Endothelial cell of umbilical vein (primary cell): ENCODE measurements around the gene TLE3. TPM values are rescaled to one million over a fixed set of nuclear protein-coding genes. Genes with fewer than 3 reads are reported as not detected.

Experiments used
- BruUV-seq: library from RNA; stranded (reverse); fragments of 400-500 nt; replicated peaks from 2 replicates; lab custom pipeline; 2021; lab: Mats Ljungman, UMichigan
- CTCF ChIA-PET: fragments of 300-600, 350-600 bp; sonication (Branson Sonifier 250); formaldehyde crosslinking; loops from one replicate; lab custom pipeline; 2021; ENCODE audit warnings: antibody characterized with exemption, inconsistent platforms; lab: Charles Lee
- POLR2A ChIA-PET: fragments of 300-600, 350-600 bp; sonication (Branson Sonifier 250); formaldehyde crosslinking; loops from one replicate; lab custom pipeline; 2021; ENCODE audit warnings: antibody characterized with exemption, inconsistent platforms; lab: Charles Lee
- DNase-seq: peaks from one replicate; pipeline ENCODE4 v3.0.0-alpha.2; 2011; ENCODE audit warnings: low read depth, low spot score
- FAIRE-seq: peaks from 2 replicates; lab custom pipeline; 2011; peaks lifted over from hg19 to GRCh38; lab: Jason Lieb, UNC
- H2AFZ ChIP-seq: 2 replicates; pipeline ENCODE4 v1.6.0; 2012; ENCODE audit warnings: low read depth, low read length, control low read depth, inconsistent platforms
- H3K27ac ChIP-seq: 2 replicates; pipeline ENCODE4 v1.5.1; 2011; ENCODE audit warnings: low read depth, mild to moderate bottlenecking, control low read depth, low read length, moderate library complexity; ENCODE audit not compliant: insufficient read depth
- H3K27me3 ChIP-seq, 2 experiments: 2 replicates each; pipeline versions ENCODE4 v1.6.0 to v1.6.1; 2011; ENCODE audit warnings: low read length in 2 of 2, mixed read lengths in 1 of 2; ENCODE audit not compliant: control insufficient read depth in 2 of 2, insufficient read depth in 2 of 2
- H3K36me3 ChIP-seq, 2 experiments: 2 replicates in 1 of 2; 3 replicates in 1 of 2; pipeline ENCODE4 v1.5.1; 2011; ENCODE audit warnings: low read length in 2 of 2, mild to moderate bottlenecking in 1 of 2, moderate library complexity in 1 of 2; ENCODE audit not compliant: control insufficient read depth in 2 of 2, insufficient read depth in 2 of 2; ENCODE audit errors: extremely low read depth in 1 of 2
- H3K4me1 ChIP-seq: 3 replicates; pipeline ENCODE4 v1.5.1; 2011; ENCODE audit warnings: mild to moderate bottlenecking, low read length; ENCODE audit not compliant: control insufficient read depth, insufficient read depth; ENCODE audit errors: extremely low read depth
- H3K4me2 ChIP-seq: 2 replicates; pipeline ENCODE4 v1.6.1; 2011; ENCODE audit warnings: low read length, control low read depth, mixed read lengths; ENCODE audit not compliant: insufficient read depth
- H3K4me3 ChIP-seq, 3 experiments: fragments of 200-600 bp in 1 of 3; sonication (generic), shearing (Covaris generic) in 1 of 3; replicated peaks in 1 of 3; 2 replicates each; pipeline ENCODE4 v1.5.1; 2011 to 2016; ENCODE audit warnings: control low read depth in 3 of 3, low read length in 3 of 3, mild to moderate bottlenecking in 2 of 3, inconsistent platforms in 1 of 3, low read depth in 1 of 3, moderate library complexity in 1 of 3; ENCODE audit not compliant: insufficient read depth in 1 of 3
- H3K79me2 ChIP-seq: 2 replicates; pipeline ENCODE4 v1.6.0; 2012; ENCODE audit warnings: low read length, inconsistent platforms; ENCODE audit not compliant: control insufficient read depth, insufficient read depth
- H3K9ac ChIP-seq: replicated peaks from 2 replicates; pipeline ENCODE3; 2011; ENCODE audit warnings: low read length, control low read depth; ENCODE audit not compliant: insufficient read depth; ENCODE audit errors: extremely low read depth
- H3K9me1 ChIP-seq: replicated peaks from 3 replicates; pipeline ENCODE4 v1.6.0; 2011; ENCODE audit warnings: mild to moderate bottlenecking, low read length; ENCODE audit not compliant: control insufficient read depth, insufficient read depth; ENCODE audit errors: extremely low read depth
- H3K9me3 ChIP-seq: replicated peaks from 2 replicates; pipeline ENCODE4 v1.5.1; 2012; ENCODE audit warnings: low read length, inconsistent platforms; ENCODE audit not compliant: control insufficient read depth, insufficient read depth
- H4K20me1 ChIP-seq: replicated peaks from 2 replicates; pipeline ENCODE3; 2011; ENCODE audit warnings: mild to moderate bottlenecking, low read length; ENCODE audit not compliant: control insufficient read depth, insufficient read depth; ENCODE audit errors: extremely low read depth
- EZH2 ChIP-seq: IDR thresholded peaks from 2 replicates; pipeline ENCODE4 v1.6.1; 2012; ENCODE audit warnings: borderline replicate concordance, low read depth, mild to moderate bottlenecking, moderate library complexity, low read length, inconsistent platforms; ENCODE audit not compliant: severe bottlenecking
- FOS ChIP-seq: IDR thresholded peaks from 2 replicates; pipeline ENCODE4 v1.6.1; 2011; ENCODE audit warnings: mild to moderate bottlenecking, low read length, moderate library complexity, borderline replicate concordance; ENCODE audit not compliant: insufficient read depth
- GATA2 ChIP-seq: IDR thresholded peaks from 2 replicates; pipeline ENCODE4 v1.7.0; 2011; ENCODE audit warnings: low read depth, mild to moderate bottlenecking, moderate library complexity, mixed read lengths, low read length; ENCODE audit not compliant: insufficient read length, insufficient read depth
- JUN ChIP-seq: IDR thresholded peaks from 2 replicates; pipeline ENCODE4 v1.6.1; 2011; ENCODE audit warnings: borderline replicate concordance, low read depth; ENCODE audit not compliant: insufficient read length, insufficient read depth
- MAX ChIP-seq: IDR thresholded peaks from 2 replicates; pipeline ENCODE4 v1.6.1; 2011; ENCODE audit not compliant: insufficient read depth, insufficient read length
- MYC ChIP-seq: IDR thresholded peaks from one replicate; pipeline ENCODE4 v1.6.1; 2011; ENCODE audit warnings: mild to moderate bottlenecking, low read depth, low read length
- POLR2A ChIP-seq: IDR thresholded peaks from 2 replicates; pipeline ENCODE4 v1.6.1; 2012; ENCODE audit warnings: low read depth, mild to moderate bottlenecking, control low read depth, low read length
- POLR2AphosphoS5 ChIP-seq: IDR thresholded peaks from 2 replicates; pipeline ENCODE4 v1.6.1; 2012; ENCODE audit warnings: low read depth, mild to moderate bottlenecking, control low read depth, low read length, moderate library complexity; ENCODE audit not compliant: insufficient read depth
- dilution Hi-C: fragments of 300-500 bp; cut with MboI; formaldehyde crosslinking; loops from one replicate; pipeline ENCODE4 v1.15.0; 2019; ENCODE audit warnings: low sequenced_read_pairs; ENCODE audit not compliant: extremely low pct_ligation_motif_present
- intact Hi-C: fragments of 100-400 bp; cut with micrococcal nuclease; formaldehyde crosslinking; loops from one replicate; pipeline ENCODE4 v1.10.0; 2022
- polyA plus RNA-seq, 4 experiments: library from polyadenylated mRNA; depleted of rRNA in 3 of 4; stranded (reverse) in 3 of 4; unstranded in 1 of 4; fragments of >200 nt; gene quantifications; 2 replicates each; pipeline versions ENCODE4 v1.2.1 to v1.2.3, GENCODE V29; 2011 to 2012; ENCODE audit warnings: missing spikeins in 1 of 4
- total RNA-seq: library from RNA; stranded (reverse); gene quantifications from 2 replicates; pipeline ENCODE4 v1.2.3, GENCODE V29; 2021
- TF ChIP-seq, protein P1 (sequence below), 2 donors: IDR thresholded peaks; 1 replicate in 1 of 2; 2 replicates in 1 of 2; pipeline ENCODE4 v1.5.1; 2011; ENCODE audit warnings: low read length in 2 of 2, mild to moderate bottlenecking in 2 of 2, moderate library complexity in 2 of 2, control low read depth in 1 of 2, inconsistent platforms in 1 of 2, low read depth in 1 of 2; ENCODE audit not compliant: insufficient read depth in 1 of 2; ENCODE audit errors: extremely low read depth in 1 of 2

The TLE3 gene
- total and polyA plus RNA-seq, 2 donors (not counting 3 experiments of a cell fraction or from before 2014, with no cell fraction given), result 40.5 to 56.9 TPM

GRCh38 chr15:70083946-70084345 is 13.8 kb downstream of the TLE3 start:
- Histone ChIP-seq H2AFZ (no peak overlapping the region), H3K27ac (no peak overlapping the region), H3K36me3 (peaks cover 16 to 40% of the 10 kb centered on the region in 2 experiments), H3K9ac (no peak overlapping the region), H3K9me1 (no peaks in the 10 kb centered on the region), H3K4me1 (no peaks in the 10 kb centered on the region), H4K20me1 (no peaks in the 10 kb centered on the region), H3K4me2 (no peak overlapping the region), H3K9me3 (no peaks in the 10 kb centered on the region), H3K27me3 (no peaks in the 10 kb centered on the region), H3K79me2 (peaks cover 84% of the 10 kb centered on the region), H3K4me3 (no peak overlapping the region)
- FAIRE-seq, result no peak
- TF ChIP-seq EZH2 (no peak), POLR2AphosphoS5 (no peak), MAX (no peak)
- no TSS peak for BruUV-seq
- no peak for DNase-seq
- CTCF ChIA-PET, result no interaction called here
- POLR2A ChIA-PET, result no interaction called here
- intact Hi-C loops (no loop called here), dilution Hi-C loops (no loop called here)

DNA sequence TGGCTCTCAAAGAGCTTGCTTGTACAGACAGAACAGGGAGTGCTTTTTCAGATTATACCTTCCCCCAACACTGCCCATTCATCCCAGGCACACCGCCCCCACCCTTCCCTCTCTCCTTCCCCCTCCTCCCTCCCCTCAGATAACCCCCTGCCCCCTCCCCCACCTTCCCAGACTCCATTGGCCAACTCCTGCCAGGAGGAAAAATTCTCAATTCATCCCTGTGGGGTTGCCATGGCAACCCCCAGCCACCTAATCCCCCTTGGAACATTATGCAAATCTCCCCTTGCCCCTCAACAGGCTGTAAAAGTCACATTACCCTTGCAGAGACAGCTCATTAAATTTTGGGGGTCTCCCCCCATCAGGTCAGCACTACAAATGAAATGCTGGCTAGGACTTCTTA is 14.3 kb downstream of the TLE3 start:
- no peak for DNase-seq
- no peak overlapping the region for H3K27ac ChIP-seq
- no peaks in the 10 kb centered on the region for H4K20me1 ChIP-seq
- peaks cover 86% of the 10 kb centered on the region for H3K79me2 ChIP-seq
- H3K36me3 ChIP-seq, result peaks cover 16 to 41% of the 10 kb centered on the region in 2 experiments
- H3K9me3 ChIP-seq, result no peaks in the 10 kb centered on the region
- intact Hi-C loops (no loop called here), dilution Hi-C loops (no loop called here)
- BruUV-seq, result no TSS peak
- no peaks in the 10 kb centered on the region for H3K4me1 ChIP-seq
- H2AFZ ChIP-seq, result no peak overlapping the region
- H3K4me3 ChIP-seq, result no peak overlapping the region
- FAIRE-seq, result no peak
- CTCF ChIA-PET, result interaction anchor here (1.1 kb wide), 1 partner anchor 8 kb away, joined by 4 read pairs; no protein-coding TSS in a partner anchor
- TF ChIP-seq, protein P1, sequence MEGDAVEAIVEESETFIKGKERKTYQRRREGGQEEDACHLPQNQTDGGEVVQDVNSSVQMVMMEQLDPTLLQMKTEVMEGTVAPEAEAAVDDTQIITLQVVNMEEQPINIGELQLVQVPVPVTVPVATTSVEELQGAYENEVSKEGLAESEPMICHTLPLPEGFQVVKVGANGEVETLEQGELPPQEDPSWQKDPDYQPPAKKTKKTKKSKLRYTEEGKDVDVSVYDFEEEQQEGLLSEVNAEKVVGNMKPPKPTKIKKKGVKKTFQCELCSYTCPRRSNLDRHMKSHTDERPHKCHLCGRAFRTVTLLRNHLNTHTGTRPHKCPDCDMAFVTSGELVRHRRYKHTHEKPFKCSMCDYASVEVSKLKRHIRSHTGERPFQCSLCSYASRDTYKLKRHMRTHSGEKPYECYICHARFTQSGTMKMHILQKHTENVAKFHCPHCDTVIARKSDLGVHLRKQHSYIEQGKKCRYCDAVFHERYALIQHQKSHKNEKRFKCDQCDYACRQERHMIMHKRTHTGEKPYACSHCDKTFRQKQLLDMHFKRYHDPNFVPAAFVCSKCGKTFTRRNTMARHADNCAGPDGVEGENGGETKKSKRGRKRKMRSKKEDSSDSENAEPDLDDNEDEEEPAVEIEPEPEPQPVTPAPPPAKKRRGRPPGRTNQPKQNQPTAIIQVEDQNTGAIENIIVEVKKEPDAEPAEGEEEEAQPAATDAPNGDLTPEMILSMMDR (IDR thresholded peaks at IDR 0.05; ENCODE audit: extremely low read depth in 1 of 2, insufficient read depth in 1 of 2, low read depth in 1 of 2, low read length in 2 of 2), result no peak
- TF ChIP-seq MAX (no peak), EZH2 (no peak), POLR2A (no peak), JUN (no peak), POLR2AphosphoS5 (no peak), MYC (no peak), FOS (no peak), GATA2 (no peak)
- no peaks in the 10 kb centered on the region for H3K9me1 ChIP-seq
- H3K4me2 ChIP-seq, result no peak overlapping the region
- no peaks in the 10 kb centered on the region for H3K27me3 ChIP-seq
- POLR2A ChIA-PET, result no interaction called here
- H3K9ac ChIP-seq, result no peak overlapping the region
